HL-60/S4 (cell line): ENCODE measurements around the gene LSM4.

Source experiments
- in situ Hi-C: fragments of 300-500 bp; cut with MboI; formaldehyde crosslinking; loops from 2 replicates; pipeline ENCODE4 v1.14.3; 2022; ENCODE audit warnings: low sequenced_read_pairs

The LSM4 gene

GRCh38 chr19:18293642-18294466 is 29.0 kb downstream of the LSM4 start:
- in situ Hi-C loops = no loop called here

- in situ Hi-C loops = no loop called here
Observed at GRCh38 chr19:18292810-18293641, 29.9 kb downstream of the LSM4 start.

GRCh38 chr19:18292462-18292809 is 30.4 kb downstream of the LSM4 start:
- in situ Hi-C loops = no loop called here

- in situ Hi-C loops = no loop called here
Observed at GRCh38 chr19:18291590-18292461, 31.1 kb downstream of the LSM4 start.

GRCh38 chr19:18291019-18291524 is 31.8 kb downstream of the LSM4 start:
- in situ Hi-C loops = no loop called here

GRCh38 chr19:18290302-18291018 is 32.4 kb downstream of the LSM4 start:
- in situ Hi-C loops = no loop called here

- in situ Hi-C loops = no loop called here
Observed at GRCh38 chr19:18289471-18290301, 33.2 kb downstream of the LSM4 start.

GRCh38 chr19:18287836-18288772 is 34.8 kb downstream of the LSM4 start:
- in situ Hi-C loops = no loop called here

- in situ Hi-C loops = no loop called here
Observed at GRCh38 chr19:18286973-18287635, 35.8 kb downstream of the LSM4 start.

GRCh38 chr19:18284712-18285360 is 38.0 kb downstream of the LSM4 start:
- in situ Hi-C loops = no loop called here

- in situ Hi-C loops = no loop called here
Observed at GRCh38 chr19:18283338-18283737, 39.5 kb downstream of the LSM4 start.

- in situ Hi-C loops = no loop called here
Observed at GRCh38 chr19:18282788-18283141, 40.1 kb downstream of the LSM4 start.

GRCh38 chr19:18282021-18282787 is 40.7 kb downstream of the LSM4 start:
- in situ Hi-C loops = no loop called here

- in situ Hi-C loops = no loop called here
Observed at GRCh38 chr19:18281082-18282020, 41.5 kb downstream of the LSM4 start, which contains the start of gene JUND. JUND (minus strand) TSS chr19:18281622; CDS start chr19:18281484, 138 bp downstream.
